WTC11 (cell line): ENCODE data around the gene CHRNB1. TPM values are rescaled to one million over a fixed set of nuclear protein-coding genes. Genes with fewer than 3 reads are reported as not detected.
"Not testable (repeated sequence)": the region's sequence is repeated elsewhere in the genome, so short reads cannot be mapped to it uniquely, and the experiment has no call there.

Experiments
- ATAC-seq: fragments of 200-7000 bp; cut with Tn5 transposase; 2 replicates; pipeline ENCODE4 v1.10.0; 2021; ENCODE audit warnings: mild to moderate bottlenecking, moderate library complexity
- CTCF ChIA-PET: fragments of 300-600 bp; sonication (Branson Sonifier 250); formaldehyde crosslinking; loops from one replicate; lab custom pipeline; 2021; ENCODE audit warnings: antibody characterized with exemption; lab: Charles Lee
- POLR2A ChIA-PET: fragments of 350-600 bp; sonication (Branson Sonifier 250); formaldehyde crosslinking; loops from one replicate; lab custom pipeline; 2021; ENCODE audit warnings: antibody characterized with exemption; lab: Charles Lee
- DNase-seq: peaks from one replicate; pipeline ENCODE4 v3.0.0; 2021; ENCODE audit warnings: low spot score
- H3K27ac Mint-ChIP-seq: 2 replicates; pipeline ENCODE4 v1.8.0; 2021; ENCODE audit warnings: mixed read lengths
- H3K27me3 Mint-ChIP-seq: 2 replicates; pipeline ENCODE4 v1.8.0; 2021; ENCODE audit warnings: low read depth, mild to moderate bottlenecking, moderate library complexity, mixed read lengths
- H3K36me3 Mint-ChIP-seq: 2 replicates; pipeline ENCODE4 v1.8.0; 2021; ENCODE audit warnings: mixed read lengths
- H3K4me1 Mint-ChIP-seq: 2 replicates; pipeline ENCODE4 v1.8.0; 2022; ENCODE audit warnings: mixed read lengths
- H3K4me3 Mint-ChIP-seq: 2 replicates; pipeline ENCODE4 v1.8.0; 2021; ENCODE audit warnings: mild to moderate bottlenecking, moderate library complexity, mixed read lengths
- H3K9me3 Mint-ChIP-seq: 2 replicates; pipeline ENCODE4 v1.8.0; 2021; ENCODE audit warnings: mixed read lengths
- ARID4B ChIP-seq: sonication (generic); formaldehyde crosslinking; IDR thresholded peaks from 2 replicates; pipeline ENCODE4 v1.8.0; 2023; ENCODE audit warnings: missing genetic modification reagents, mild to moderate bottlenecking, borderline replicate concordance
- ATF3 ChIP-seq: sonication (generic); formaldehyde crosslinking; conservative IDR thresholded peaks from 2 replicates; pipeline ENCODE4 v1.8.1; 2022; ENCODE audit warnings: mild to moderate bottlenecking, missing genetic modification reagents
- ATF6 ChIP-seq: sonication (generic); formaldehyde crosslinking; IDR thresholded peaks from 2 replicates; pipeline ENCODE4 v1.8.1; 2023; ENCODE audit warnings: mild to moderate bottlenecking, missing genetic modification reagents
- E2F4 ChIP-seq: sonication (generic); formaldehyde crosslinking; IDR thresholded peaks from 2 replicates; pipeline ENCODE4 v1.8.1; 2022; ENCODE audit warnings: low read depth, mild to moderate bottlenecking, moderate library complexity, missing genetic modification reagents, borderline replicate concordance
- GABPB1 ChIP-seq: sonication (generic); formaldehyde crosslinking; IDR thresholded peaks from 2 replicates; pipeline ENCODE4 v1.8.1; 2023; ENCODE audit warnings: mild to moderate bottlenecking, missing genetic modification reagents
- GTF2I ChIP-seq: fragments of 250-450 bp; sonication (Bioruptor Pico); conservative IDR thresholded peaks from 2 replicates; pipeline ENCODE4 v1.4.0; 2021; ENCODE audit warnings: mild to moderate bottlenecking
- NR3C1 ChIP-seq: sonication (generic); formaldehyde crosslinking; conservative IDR thresholded peaks from 2 replicates; pipeline ENCODE4 v1.8.1; 2023; ENCODE audit warnings: low read depth, mild to moderate bottlenecking, missing genetic modification reagents
- RELA ChIP-seq: sonication (generic); formaldehyde crosslinking; IDR thresholded peaks from 2 replicates; pipeline ENCODE4 v1.8.1; 2022; ENCODE audit warnings: missing genetic modification reagents, mild to moderate bottlenecking, borderline replicate concordance
- SMAD3 ChIP-seq: sonication (generic); formaldehyde crosslinking; IDR thresholded peaks from 2 replicates; pipeline ENCODE4 v1.8.0; 2022; ENCODE audit warnings: missing genetic modification reagents, mild to moderate bottlenecking, borderline replicate concordance
- SMAD4 ChIP-seq: sonication (generic); formaldehyde crosslinking; IDR thresholded peaks from 2 replicates; pipeline ENCODE4 v1.8.0; 2022; ENCODE audit warnings: mild to moderate bottlenecking, missing genetic modification reagents
- SOX15 ChIP-seq: fragments of 250-450 bp; sonication (Bioruptor Pico); IDR thresholded peaks from 2 replicates; pipeline ENCODE4 v1.9.0; 2021; ENCODE audit warnings: mild to moderate bottlenecking
- TCF7 ChIP-seq: sonication (generic); formaldehyde crosslinking; IDR thresholded peaks from 2 replicates; pipeline ENCODE4 v1.8.0; 2022; ENCODE audit warnings: mild to moderate bottlenecking, low read depth, missing genetic modification reagents, moderate library complexity
- ZNF121 ChIP-seq: sonication (generic); formaldehyde crosslinking; IDR thresholded peaks from 2 replicates; pipeline ENCODE4 v1.8.0; 2023; ENCODE audit warnings: missing genetic modification reagents
- ZNF423 ChIP-seq: fragments of 250-450 bp; sonication (Bioruptor Pico); IDR thresholded peaks from 2 replicates; pipeline ENCODE4 v2.1.2; 2022; ENCODE audit warnings: mild to moderate bottlenecking, moderate library complexity
- ZNF671 ChIP-seq: fragments of 250-450 bp; sonication (Bioruptor Pico); IDR thresholded peaks from 2 replicates; pipeline ENCODE4 v1.8.0; 2021; ENCODE audit warnings: mild to moderate bottlenecking
- ZSCAN18 ChIP-seq: fragments of 250-450 bp; sonication (Bioruptor Pico); IDR thresholded peaks from 2 replicates; pipeline ENCODE4 v2.1.2; 2022; ENCODE audit warnings: mild to moderate bottlenecking, moderate library complexity
- total RNA-seq: library from RNA; stranded (reverse); gene quantifications from 3 replicates; pipeline ENCODE4 v1.2.3, GENCODE V29; 2021
- TF ChIP-seq, protein P1 (sequence below): sonication (generic); formaldehyde crosslinking; IDR thresholded peaks from 2 replicates; pipeline ENCODE4 v1.8.1; 2022; ENCODE audit warnings: mild to moderate bottlenecking, moderate library complexity, missing genetic modification reagents
- TF ChIP-seq, protein P2 (sequence below): sonication (generic); formaldehyde crosslinking; IDR thresholded peaks from 2 replicates; pipeline ENCODE4 v1.8.0; 2023; ENCODE audit warnings: missing genetic modification reagents
- TF ChIP-seq, protein P3 (sequence below): sonication (generic); formaldehyde crosslinking; IDR thresholded peaks from 2 replicates; pipeline ENCODE4 v1.8.1; 2023; ENCODE audit warnings: mild to moderate bottlenecking, missing genetic modification reagents, moderate library complexity
- TF ChIP-seq, protein P4 (sequence below): sonication (generic); formaldehyde crosslinking; IDR thresholded peaks from 2 replicates; pipeline ENCODE4 v1.8.0; 2022; ENCODE audit warnings: mild to moderate bottlenecking, missing genetic modification reagents

Gene CHRNB1
- total RNA-seq, 1 experiment from 2014 or later, result 16.0 TPM

GRCh38 chr17:7468290-7468689, 23.4 kb downstream of the CHRNB1 start:
- peak overlapping the region; percentile 41 for H3K27ac Mint-ChIP-seq
- H3K4me3 Mint-ChIP-seq, result no peak overlapping the region
- ChIA-PET CTCF (no interaction called here), POLR2A (no interaction called here)
- no peaks in the 10 kb centered on the region for H3K27me3 Mint-ChIP-seq
- no peaks in the 10 kb centered on the region for H3K36me3 Mint-ChIP-seq
- no peaks in the 10 kb centered on the region for H3K9me3 Mint-ChIP-seq
- no peak for TF ChIP-seq ZNF121
- no peak for ATAC-seq
- DNase-seq, result no peak
- H3K4me1 Mint-ChIP-seq, result 0 out of 2 replicates have a peak, but pooled peaks cover 6% of the 10 kb centered on the region

- ChIA-PET POLR2A (no interaction called here), CTCF (no interaction called here)
- no peak for TF ChIP-seq ZSCAN18
- no peak for TF ChIP-seq ATF3 (CRISPR knock-in tag)
- no peak for TF ChIP-seq RELA (CRISPR knock-in tag)
- no peak for TF ChIP-seq NR3C1 (CRISPR knock-in tag)
- TF ChIP-seq TCF7 (CRISPR knock-in tag), result no peak
- TF ChIP-seq, protein P1, sequence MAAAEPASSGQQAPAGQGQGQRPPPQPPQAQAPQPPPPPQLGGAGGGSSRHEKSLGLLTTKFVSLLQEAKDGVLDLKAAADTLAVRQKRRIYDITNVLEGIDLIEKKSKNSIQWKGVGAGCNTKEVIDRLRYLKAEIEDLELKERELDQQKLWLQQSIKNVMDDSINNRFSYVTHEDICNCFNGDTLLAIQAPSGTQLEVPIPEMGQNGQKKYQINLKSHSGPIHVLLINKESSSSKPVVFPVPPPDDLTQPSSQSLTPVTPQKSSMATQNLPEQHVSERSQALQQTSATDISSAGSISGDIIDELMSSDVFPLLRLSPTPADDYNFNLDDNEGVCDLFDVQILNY (CRISPR knock-in tag), result no peak
- no peak for TF ChIP-seq ZNF423
- TF ChIP-seq, protein P2, sequence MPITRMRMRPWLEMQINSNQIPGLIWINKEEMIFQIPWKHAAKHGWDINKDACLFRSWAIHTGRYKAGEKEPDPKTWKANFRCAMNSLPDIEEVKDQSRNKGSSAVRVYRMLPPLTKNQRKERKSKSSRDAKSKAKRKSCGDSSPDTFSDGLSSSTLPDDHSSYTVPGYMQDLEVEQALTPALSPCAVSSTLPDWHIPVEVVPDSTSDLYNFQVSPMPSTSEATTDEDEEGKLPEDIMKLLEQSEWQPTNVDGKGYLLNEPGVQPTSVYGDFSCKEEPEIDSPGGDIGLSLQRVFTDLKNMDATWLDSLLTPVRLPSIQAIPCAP (CRISPR knock-in tag), result no peak
- TF ChIP-seq, protein P3, sequence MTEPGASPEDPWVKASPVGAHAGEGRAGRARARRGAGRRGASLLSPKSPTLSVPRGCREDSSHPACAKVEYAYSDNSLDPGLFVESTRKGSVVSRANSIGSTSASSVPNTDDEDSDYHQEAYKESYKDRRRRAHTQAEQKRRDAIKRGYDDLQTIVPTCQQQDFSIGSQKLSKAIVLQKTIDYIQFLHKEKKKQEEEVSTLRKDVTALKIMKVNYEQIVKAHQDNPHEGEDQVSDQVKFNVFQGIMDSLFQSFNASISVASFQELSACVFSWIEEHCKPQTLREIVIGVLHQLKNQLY (CRISPR knock-in tag), result no peak
- TF ChIP-seq, protein P4, sequence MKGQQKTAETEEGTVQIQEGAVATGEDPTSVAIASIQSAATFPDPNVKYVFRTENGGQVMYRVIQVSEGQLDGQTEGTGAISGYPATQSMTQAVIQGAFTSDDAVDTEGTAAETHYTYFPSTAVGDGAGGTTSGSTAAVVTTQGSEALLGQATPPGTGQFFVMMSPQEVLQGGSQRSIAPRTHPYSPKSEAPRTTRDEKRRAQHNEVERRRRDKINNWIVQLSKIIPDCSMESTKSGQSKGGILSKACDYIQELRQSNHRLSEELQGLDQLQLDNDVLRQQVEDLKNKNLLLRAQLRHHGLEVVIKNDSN, result no peak
- no peak for TF ChIP-seq ARID4B (CRISPR knock-in tag)
- TF ChIP-seq ATF6 (CRISPR knock-in tag), result no peak
- no peak for TF ChIP-seq GTF2I (CRISPR knock-in tag)
- no peak for TF ChIP-seq GABPB1
- no peak for TF ChIP-seq E2F4 (CRISPR knock-in tag)
- TF ChIP-seq SOX15, result no peak
- TF ChIP-seq SMAD3 (CRISPR knock-in tag), result no peak
- no peak for TF ChIP-seq ZNF671 (CRISPR knock-in tag)
- no peak for TF ChIP-seq SMAD4 (CRISPR knock-in tag)
- H3K27ac Mint-ChIP-seq, result peak overlapping the region; percentile 41
- no peak overlapping the region for H3K4me3 Mint-ChIP-seq
- ATAC-seq, result no peak
- no peaks in the 10 kb centered on the region for H3K9me3 Mint-ChIP-seq
- no peak for DNase-seq
- no peaks in the 10 kb centered on the region for H3K36me3 Mint-ChIP-seq
- no peaks in the 10 kb centered on the region for H3K27me3 Mint-ChIP-seq
- H3K4me1 Mint-ChIP-seq, result 0 out of 2 replicates have a peak, but pooled peaks cover 6% of the 10 kb centered on the region
Observed at GRCh38 chr17:7468804-7469389, 24.0 kb downstream of the CHRNB1 start.

DNA sequence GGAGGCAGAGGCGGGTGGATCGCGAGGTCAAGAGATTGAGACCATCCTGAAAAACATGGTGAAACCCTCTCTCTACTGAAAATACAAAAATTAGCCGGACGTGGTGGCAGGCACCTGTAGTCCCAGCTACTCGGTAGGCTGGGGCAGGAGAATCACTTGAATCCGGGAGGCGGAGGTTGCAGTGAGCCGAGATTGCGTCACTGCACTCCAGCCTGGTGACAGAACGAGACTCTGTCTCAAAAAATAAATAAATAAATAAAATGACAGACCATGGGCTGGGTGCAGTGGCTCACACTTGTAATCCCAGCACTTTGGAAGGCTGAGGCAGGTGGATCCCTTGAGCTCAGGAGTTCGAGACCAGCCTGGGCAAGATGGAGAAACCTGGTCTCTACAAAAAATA, 25.0 kb downstream of the CHRNB1 start:
- H3K36me3 Mint-ChIP-seq, H3K27ac Mint-ChIP-seq, H3K4me3 Mint-ChIP-seq, POLR2A ChIA-PET, CTCF ChIA-PET, H3K27me3 Mint-ChIP-seq, DNase-seq, ATAC-seq, H3K9me3 Mint-ChIP-seq, H3K4me1 Mint-ChIP-seq: not testable (repeated sequence)
